Right lobe of liver (tissue), 6 donors: Measurements from ENCODE around the gene PHF14. TPM values are rescaled to one million over a fixed set of nuclear protein-coding genes. Genes with fewer than 3 reads are reported as not detected.

Source experiments
- ATAC-seq, 4 donors: fragments of 200-7000 bp; cut with Tn5 transposase; one replicate each; pipeline ENCODE4 v1.9.1; 2020; ENCODE audit warnings: mild to moderate bottlenecking in 4 of 4, moderate library complexity in 4 of 4
- DNase-seq, 3 donors: peaks; one replicate each; pipeline ENCODE4 v3.0.0-alpha.2; 2020
- H3K27ac ChIP-seq, 3 donors: fragments of 200-600 bp; one replicate each; pipeline ENCODE4 v1.8.0; 2022
- H3K27me3 ChIP-seq, 2 donors: fragments of 200-600 bp; one replicate each; pipeline ENCODE4 v1.8.0; 2022
- H3K36me3 ChIP-seq, 4 donors: fragments of 200-600 bp; sonication (generic) in 1 of 4; one replicate each; pipeline versions ENCODE4 v1.5.1 to v1.8.0; 2017 to 2022; ENCODE audit warnings: control low read depth in 1 of 4
- H3K4me1 ChIP-seq, 4 donors: fragments of 200-600 bp; sonication (generic) in 1 of 4; one replicate each; pipeline versions ENCODE4 v1.5.1 to v1.8.0; 2017 to 2022; ENCODE audit warnings: control low read depth in 1 of 4
- H3K4me3 ChIP-seq, 3 donors: fragments of 200-600 bp; one replicate each; pipeline ENCODE4 v1.8.0; 2022
- H3K9me3 ChIP-seq, 4 donors: fragments of 200-600 bp; sonication (generic) in 1 of 4; one replicate each; pipeline versions ENCODE4 v1.5.1 to v1.8.0; 2017 to 2022; ENCODE audit warnings: control low read depth in 1 of 4
- POLR2A ChIP-seq: fragments of 450-650 bp; IDR thresholded peaks from one replicate; pipeline ENCODE4 v1.6.1; 2017; ENCODE audit warnings: antibody characterized with exemption, mild to moderate bottlenecking
- WGBS: methylation state at CpG from one replicate; pipeline ENCODE4 v1.1.6; 2018; ENCODE audit warnings: low coverage, low lambda C conversion rate; ENCODE audit not compliant: insufficient coverage; ENCODE audit errors: missing lambda C conversion rate; 5-methylcytosine and 5-hydroxymethylcytosine counted together
- intact Hi-C, 2 donors: fragments of 100-400 bp; cut with DNase I; formaldehyde crosslinking; loops; one replicate each; pipeline versions ENCODE4 v1.11.2 to v1.14.1; 2022
- total RNA-seq, 6 experiments: library from RNA; depleted of rRNA in 2 of 6; stranded (reverse); fragments of >200 nt in 2 of 6; fragmentation: NEBNext Ultra II Directional in 3 of 6; extraction: Animal tissue kit (Norgen Biotek cat#: 25700) in 3 of 6; gene quantifications; one replicate each; pipeline versions ENCODE4 v1.1.0 to v1.2.4, GENCODE V29; 2016 to 2023
- TF ChIP-seq, protein P1 (sequence below), 4 donors: fragments of 200-600 bp in 3 of 4; fragments of 450-650 bp in 1 of 4; IDR thresholded peaks; one replicate each; pipeline versions ENCODE4 v1.5.1 to v1.8.0; 2016 to 2022; ENCODE audit warnings: antibody characterized with exemption in 4 of 4, mild to moderate bottlenecking in 2 of 4
- donor health status: DM: no; HTN: yes; CAD: no.
- donor health status: DM: no; HTN: no; CAD: no.
- donor health status: DM: no; HTN: no; CAD: no.
- donor health status: DM: no; HTN: yes; CAD: no.
- donor health status: DM: no; HTN: yes; CAD: no.

Gene PHF14
- total RNA-seq, 6 experiments from 2014 or later = 13.5 to 25.7 (median 16.7) TPM

DNA sequence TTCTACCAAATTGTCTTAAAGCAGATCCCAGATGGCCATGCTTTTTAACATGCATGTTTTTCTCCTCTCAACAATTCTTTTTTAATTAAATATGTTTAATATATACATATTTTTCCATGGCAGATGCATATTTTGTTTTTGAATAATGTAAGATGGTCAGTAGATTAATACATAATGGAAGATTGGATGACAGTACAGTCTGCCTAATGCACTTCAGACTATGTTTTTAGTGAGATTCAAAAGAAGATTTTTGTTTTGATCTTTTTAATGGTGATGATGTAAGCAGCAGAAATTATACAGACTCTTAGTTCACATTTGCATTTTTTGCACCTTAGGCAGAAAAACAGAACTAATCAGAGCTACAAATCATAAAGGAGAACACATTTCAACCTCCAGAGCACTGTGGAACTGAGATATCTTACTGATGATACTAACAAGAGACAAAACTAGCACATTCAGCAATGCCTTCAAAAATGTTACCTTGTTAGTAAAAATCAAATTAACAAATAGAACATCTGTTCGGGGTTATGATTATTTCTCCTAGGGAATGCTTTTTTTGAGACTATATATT, 203.4 kb downstream of the PHF14 start:
- DNase-seq (no peak), ATAC-seq (no peak)
- Histone ChIP-seq H3K4me3 (no peak overlapping the region), H3K4me1 (no peaks in the 10 kb centered on the region), H3K27me3 (no peaks in the 10 kb centered on the region), H3K36me3 (no peaks in the 10 kb centered on the region), H3K27ac (no peak overlapping the region), H3K9me3 (no peaks in the 10 kb centered on the region)
- 76% methylated on average over 1 of the region's 1 CpG for whole genome bisulfite sequencing
- TF ChIP-seq POLR2A = no peak
- TF ChIP-seq, protein P1, sequence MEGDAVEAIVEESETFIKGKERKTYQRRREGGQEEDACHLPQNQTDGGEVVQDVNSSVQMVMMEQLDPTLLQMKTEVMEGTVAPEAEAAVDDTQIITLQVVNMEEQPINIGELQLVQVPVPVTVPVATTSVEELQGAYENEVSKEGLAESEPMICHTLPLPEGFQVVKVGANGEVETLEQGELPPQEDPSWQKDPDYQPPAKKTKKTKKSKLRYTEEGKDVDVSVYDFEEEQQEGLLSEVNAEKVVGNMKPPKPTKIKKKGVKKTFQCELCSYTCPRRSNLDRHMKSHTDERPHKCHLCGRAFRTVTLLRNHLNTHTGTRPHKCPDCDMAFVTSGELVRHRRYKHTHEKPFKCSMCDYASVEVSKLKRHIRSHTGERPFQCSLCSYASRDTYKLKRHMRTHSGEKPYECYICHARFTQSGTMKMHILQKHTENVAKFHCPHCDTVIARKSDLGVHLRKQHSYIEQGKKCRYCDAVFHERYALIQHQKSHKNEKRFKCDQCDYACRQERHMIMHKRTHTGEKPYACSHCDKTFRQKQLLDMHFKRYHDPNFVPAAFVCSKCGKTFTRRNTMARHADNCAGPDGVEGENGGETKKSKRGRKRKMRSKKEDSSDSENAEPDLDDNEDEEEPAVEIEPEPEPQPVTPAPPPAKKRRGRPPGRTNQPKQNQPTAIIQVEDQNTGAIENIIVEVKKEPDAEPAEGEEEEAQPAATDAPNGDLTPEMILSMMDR (IDR thresholded peaks at IDR 0.05) = no peak
- intact Hi-C loops = no loop called here

DNA sequence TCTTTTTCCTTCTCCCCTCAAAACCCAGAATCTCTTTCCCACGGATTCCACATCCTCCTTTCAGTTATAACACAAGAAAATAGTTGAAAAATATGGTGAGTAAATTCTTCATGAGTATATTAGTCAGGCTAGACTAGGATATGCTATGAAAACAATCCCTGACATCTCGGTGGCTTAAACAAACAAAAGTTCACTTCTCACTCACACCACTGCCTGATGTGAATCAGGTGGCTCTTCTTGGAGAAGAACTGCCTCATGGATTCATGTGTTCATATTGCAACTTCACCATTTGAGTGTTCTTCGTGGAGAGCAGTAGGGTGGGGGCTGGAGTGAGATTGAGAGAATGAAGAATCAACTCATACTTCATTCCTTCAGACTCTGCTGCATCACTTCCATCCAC, 204.1 kb downstream of the PHF14 start:
- intact Hi-C loops = no loop called here
- no peaks in the 10 kb centered on the region for H3K36me3 ChIP-seq
- DNase-seq (no peak), ATAC-seq (no peak)
- no peaks in the 10 kb centered on the region for H3K9me3 ChIP-seq
- no peak for TF ChIP-seq POLR2A
- TF ChIP-seq, protein P1 (IDR thresholded peaks at IDR 0.05) = no peak
- no peak overlapping the region for H3K27ac ChIP-seq
- 55% methylated on average over 3 of the region's 3 CpGs for WGBS
- H3K27me3 ChIP-seq = no peaks in the 10 kb centered on the region
- H3K4me3 ChIP-seq = no peak overlapping the region
- no peaks in the 10 kb centered on the region for H3K4me1 ChIP-seq

DNA sequence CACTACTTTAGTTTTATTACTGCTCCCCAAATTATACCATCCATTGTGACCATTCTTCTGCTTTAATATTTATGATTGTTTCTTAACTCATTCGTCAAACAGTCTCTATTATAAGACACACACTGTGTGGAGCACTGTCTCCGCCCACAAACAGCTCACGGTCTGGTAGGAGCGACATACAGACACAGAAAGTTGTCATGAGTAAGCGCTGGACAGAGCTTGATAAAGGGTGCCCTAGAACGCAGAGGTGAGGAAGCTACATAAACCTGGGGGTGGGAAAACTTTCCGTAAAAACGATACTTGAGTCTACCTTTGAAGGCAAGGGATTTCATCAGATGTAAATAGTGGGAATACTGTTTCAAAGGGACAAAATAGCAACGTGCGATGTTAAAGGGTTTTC, 207.9 kb downstream of the PHF14 start:
- no peaks in the 10 kb centered on the region for H3K9me3 ChIP-seq
- intact Hi-C loops = no loop called here
- TF ChIP-seq, protein P1 (IDR thresholded peaks at IDR 0.05) = no peak
- TF ChIP-seq POLR2A = no peak

DNA sequence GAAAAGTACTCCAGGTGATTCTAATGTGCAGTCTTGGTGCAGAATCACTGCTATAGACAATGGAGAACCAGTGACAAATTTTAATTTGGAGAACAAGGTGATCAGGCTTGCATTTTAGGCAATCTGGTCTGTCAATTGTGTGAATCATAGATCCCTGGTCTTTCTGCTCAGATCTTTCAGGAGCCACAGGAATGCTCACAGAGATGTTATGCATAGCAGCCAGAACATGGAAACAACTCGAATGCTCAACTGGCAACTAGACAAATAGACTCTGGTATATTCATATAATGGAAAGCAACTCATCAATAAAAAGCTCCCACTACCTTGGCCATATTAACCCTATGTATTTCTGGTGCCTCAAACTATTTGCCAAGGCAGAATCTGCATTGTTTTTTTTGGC, 209.1 kb downstream of the PHF14 start:
- DNase-seq = no peak
- no peaks in the 10 kb centered on the region for H3K4me1 ChIP-seq
- H3K36me3 ChIP-seq = no peaks in the 10 kb centered on the region
- no peak overlapping the region for H3K27ac ChIP-seq
- intact Hi-C loops = no loop called here
- no peaks in the 10 kb centered on the region for H3K9me3 ChIP-seq
- no peak for ATAC-seq
- no peak for TF ChIP-seq POLR2A
- H3K27me3 ChIP-seq = no peaks in the 10 kb centered on the region
- H3K4me3 ChIP-seq = no peak overlapping the region
- 67% methylated on average over 1 of the region's 1 CpG for WGBS

More for the DNA sequence above, 207.9 kb downstream of the PHF14 start:
- 76% methylated on average over 10 of the region's 10 CpGs for WGBS
- Histone ChIP-seq H3K4me3 (no peak overlapping the region), H3K4me1 (no peaks in the 10 kb centered on the region), H3K27me3 (no peaks in the 10 kb centered on the region), H3K36me3 (no peaks in the 10 kb centered on the region), H3K27ac (no peak overlapping the region)
- DNase-seq (no peak), ATAC-seq (no peak)

DNA sequence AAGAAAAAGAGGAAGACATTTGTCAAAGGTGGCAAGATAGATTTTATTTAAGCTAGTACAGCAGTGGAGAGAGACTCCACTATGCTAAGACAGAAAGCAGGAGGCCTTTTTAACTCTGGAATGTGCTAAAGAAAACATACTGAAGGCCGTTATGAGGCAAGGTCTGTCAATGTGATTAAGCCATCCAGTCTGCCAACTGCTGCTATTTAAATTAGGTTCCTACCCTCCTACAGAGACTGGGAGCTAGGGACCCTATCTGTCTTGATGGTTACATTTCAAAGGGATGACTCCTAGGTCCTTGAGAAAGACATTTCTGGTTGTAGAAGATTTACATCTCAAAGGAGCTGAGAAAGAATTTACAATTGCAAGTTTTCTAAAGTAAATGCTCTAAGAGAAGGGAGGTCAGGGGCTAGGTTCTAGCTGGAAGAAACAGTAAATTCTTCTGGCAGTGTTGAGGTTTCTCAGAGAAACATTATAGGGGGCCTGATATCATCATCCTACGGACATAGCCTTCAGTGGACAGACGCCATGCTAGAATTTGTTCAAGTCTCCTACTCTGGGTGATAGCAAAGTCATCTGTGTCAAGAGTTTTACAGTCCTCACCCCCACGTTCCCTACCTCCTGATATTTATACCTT, 211.6 kb downstream of the PHF14 start:
- no peaks in the 10 kb centered on the region for H3K4me1 ChIP-seq
- H3K27ac ChIP-seq = no peak overlapping the region
- ATAC-seq (no peak), DNase-seq (no peak)
- intact Hi-C loops = no loop called here
- H3K36me3 ChIP-seq = no peaks in the 10 kb centered on the region
- 79% methylated on average over 3 of the region's 4 CpGs for WGBS
- no peaks in the 10 kb centered on the region for H3K27me3 ChIP-seq
- TF ChIP-seq, protein P1 (IDR thresholded peaks at IDR 0.05) = no peak
- TF ChIP-seq POLR2A = no peak
- no peaks in the 10 kb centered on the region for H3K9me3 ChIP-seq
- H3K4me3 ChIP-seq = no peak overlapping the region
